Skeletal muscle tissue (tissue), 4 donors: ENCODE data around the gene TNFRSF25. TPM values are rescaled to one million over a fixed set of nuclear protein-coding genes. Genes with fewer than 3 reads are reported as not detected.

Experiments
- H3K27ac ChIP-seq: one replicate; pipeline ENCODE4 v1.7.0; 2013; ENCODE audit warnings: mild to moderate bottlenecking, low read depth, low read length, inconsistent platforms
- H3K27me3 ChIP-seq, 3 donors: one replicate each; pipeline ENCODE4 v1.7.0; 2013; ENCODE audit warnings: low read length in 3 of 3; ENCODE audit not compliant: control insufficient read depth in 3 of 3, insufficient read depth in 3 of 3
- H3K36me3 ChIP-seq, 3 donors: one replicate each; pipeline ENCODE4 v1.7.0; 2013; ENCODE audit warnings: low read length in 3 of 3; ENCODE audit not compliant: control insufficient read depth in 3 of 3, insufficient read depth in 3 of 3
- H3K4me1 ChIP-seq, 3 donors: one replicate each; pipeline ENCODE4 v1.7.0; 2013; ENCODE audit warnings: low read length in 3 of 3, mild to moderate bottlenecking in 3 of 3; ENCODE audit not compliant: control insufficient read depth in 3 of 3, insufficient read depth in 3 of 3
- H3K4me3 ChIP-seq, 3 donors: one replicate each; pipeline ENCODE4 v1.7.0; 2013; ENCODE audit warnings: low read length in 3 of 3
- H3K9ac ChIP-seq, 3 donors: one replicate each; pipeline ENCODE4 v1.7.0; 2013; ENCODE audit warnings: low read length in 3 of 3, mild to moderate bottlenecking in 3 of 3, moderate library complexity in 2 of 3, low read depth in 1 of 3
- H3K9me3 ChIP-seq, 3 donors: one replicate each; pipeline ENCODE4 v1.7.0; 2013; ENCODE audit warnings: low read length in 3 of 3; ENCODE audit not compliant: control insufficient read depth in 3 of 3
- total RNA-seq: library from RNA; depleted of rRNA; stranded (reverse); fragments of >200 nt; gene quantifications from one replicate; pipeline ENCODE4 v1.2.3, GENCODE V29; 2014
- donor health status: Osteomylitis.

The TNFRSF25 gene
- total RNA-seq, 1 donor from 2014 or later, result 3.7 TPM

DNA sequence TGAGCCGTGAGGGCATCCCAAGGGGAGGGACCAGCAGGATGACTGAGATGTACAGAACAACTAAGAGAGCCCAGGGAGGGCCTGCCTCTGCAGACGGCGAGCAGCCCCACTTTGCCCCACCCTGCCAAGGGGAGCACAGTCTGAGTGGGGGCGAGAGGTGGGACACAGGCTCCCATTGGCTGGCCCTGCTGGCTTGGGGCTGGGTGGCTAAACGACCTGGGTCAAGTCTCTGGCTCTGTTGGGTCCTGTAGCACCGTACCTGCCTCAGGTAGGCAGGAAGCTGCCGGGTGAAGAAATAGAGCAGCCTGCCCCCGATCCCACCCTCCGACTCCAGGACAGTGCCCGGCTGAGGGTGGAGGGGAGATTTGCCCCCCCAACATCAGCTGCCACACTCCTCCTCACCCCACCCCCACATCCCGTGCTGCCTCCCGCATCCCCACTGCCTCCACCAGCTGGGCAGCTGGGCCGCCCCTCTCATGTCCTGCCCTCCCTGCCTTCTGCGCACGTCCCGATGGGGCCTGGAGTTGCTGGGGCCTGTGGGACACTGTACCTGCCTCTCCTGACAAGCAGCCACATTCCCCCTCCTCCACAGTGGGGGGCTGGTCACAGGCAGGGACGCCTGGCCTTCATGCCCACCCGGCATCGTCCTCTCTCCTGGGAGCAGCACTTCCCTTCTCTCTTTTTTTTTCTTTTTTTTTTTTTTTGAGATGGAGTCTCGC lies 38.1 kb upstream of the TNFRSF25 start:
- Histone ChIP-seq H3K9ac (no peak overlapping the region), H3K4me3 (no peak overlapping the region), H3K36me3 (no peaks in the 10 kb centered on the region), H3K4me1 (peaks cover 34 to 39% (median 35%) of the 10 kb centered on the region in 3 donors), H3K27ac (no peak overlapping the region), H3K9me3 (no peaks in the 10 kb centered on the region), H3K27me3 (peaks cover 0 to 13% (median 4%) of the 10 kb centered on the region in 3 donors)

DNA sequence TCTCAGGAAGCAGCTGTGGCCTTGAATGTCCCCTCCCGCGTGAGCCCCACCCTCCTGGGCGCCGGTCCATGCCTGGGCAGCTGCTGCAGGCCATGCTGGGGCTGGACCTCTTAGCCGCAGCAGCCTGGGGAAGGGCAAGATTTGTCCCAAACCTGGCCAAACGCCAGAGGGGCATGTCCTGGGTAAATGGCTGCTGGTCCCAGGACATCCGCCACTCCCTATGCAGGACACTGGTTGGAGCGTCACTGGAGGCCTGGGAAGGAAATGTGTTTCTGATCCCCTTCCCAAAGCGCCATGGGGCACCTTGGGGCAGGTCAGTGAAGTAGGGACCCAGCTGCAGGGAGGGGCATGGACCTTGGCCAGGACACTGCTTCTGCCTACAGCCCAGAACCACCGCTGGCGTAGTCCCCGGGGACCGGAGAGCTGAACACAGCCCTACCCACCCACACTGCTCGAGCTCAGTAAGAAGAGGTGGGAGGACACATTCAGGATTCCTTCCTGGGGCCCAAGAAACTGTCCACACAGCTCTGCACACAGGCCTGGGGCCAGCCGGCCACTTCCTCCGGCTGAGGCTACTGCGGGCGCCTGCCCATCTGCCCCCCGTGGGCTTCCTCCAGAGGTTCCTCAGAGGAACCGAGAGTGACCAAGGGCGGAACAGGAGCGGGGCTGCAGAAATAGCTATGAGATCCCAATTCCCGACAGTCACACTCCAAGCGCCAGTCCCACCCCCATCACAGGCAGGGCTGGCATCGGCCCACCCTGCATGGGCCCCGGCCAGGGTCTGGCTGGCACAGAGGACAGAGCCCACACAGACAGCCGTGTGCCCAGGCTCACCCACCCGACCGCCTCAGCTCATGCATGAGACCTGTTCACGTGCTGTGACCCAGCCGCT lies 36.3 kb upstream of the TNFRSF25 start:
- no peaks in the 10 kb centered on the region for H3K9me3 ChIP-seq
- H3K27ac ChIP-seq, result no peak overlapping the region
- no peaks in the 10 kb centered on the region for H3K36me3 ChIP-seq
- H3K4me1 ChIP-seq, result peaks cover 27 to 37% (median 31%) of the 10 kb centered on the region in 3 donors
- peaks cover 3 to 21% (median 11%) of the 10 kb centered on the region in 3 donors for H3K27me3 ChIP-seq
- H3K4me3 ChIP-seq, result no peak overlapping the region
- no peak overlapping the region for H3K9ac ChIP-seq

DNA sequence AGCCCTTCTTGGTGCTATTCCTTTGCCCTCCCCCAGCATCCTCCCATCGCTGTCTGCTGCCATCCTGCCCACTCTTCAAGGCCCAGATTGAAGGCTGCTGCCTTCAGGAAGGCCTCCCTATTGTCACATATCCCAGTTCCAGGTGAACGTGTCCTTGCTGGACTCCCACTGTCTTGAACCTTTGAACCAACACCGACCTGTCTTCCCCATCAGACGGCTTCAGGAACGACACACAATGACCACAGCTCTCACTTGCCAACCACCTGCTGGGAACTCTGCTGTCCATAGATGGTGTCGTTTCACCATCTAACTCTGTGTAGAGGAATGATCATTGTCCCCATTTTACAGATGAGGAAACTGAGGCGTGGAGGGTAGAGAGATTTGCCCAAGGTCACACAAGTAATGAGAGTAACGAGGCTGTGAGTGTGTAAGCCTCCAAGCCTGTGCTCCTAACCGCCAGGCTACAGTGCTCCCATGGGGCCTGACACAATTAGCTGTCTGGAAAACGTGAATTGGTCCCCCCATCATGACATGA lies 35.4 kb upstream of the TNFRSF25 start:
- no peak overlapping the region for H3K4me3 ChIP-seq
- H3K27ac ChIP-seq, result no peak overlapping the region
- no peaks in the 10 kb centered on the region for H3K36me3 ChIP-seq
- H3K27me3 ChIP-seq, result peaks cover 3 to 21% (median 16%) of the 10 kb centered on the region in 3 donors
- no peak overlapping the region for H3K9ac ChIP-seq
- peaks cover 28 to 41% (median 31%) of the 10 kb centered on the region in 3 donors for H3K4me1 ChIP-seq
- no peaks in the 10 kb centered on the region for H3K9me3 ChIP-seq

DNA sequence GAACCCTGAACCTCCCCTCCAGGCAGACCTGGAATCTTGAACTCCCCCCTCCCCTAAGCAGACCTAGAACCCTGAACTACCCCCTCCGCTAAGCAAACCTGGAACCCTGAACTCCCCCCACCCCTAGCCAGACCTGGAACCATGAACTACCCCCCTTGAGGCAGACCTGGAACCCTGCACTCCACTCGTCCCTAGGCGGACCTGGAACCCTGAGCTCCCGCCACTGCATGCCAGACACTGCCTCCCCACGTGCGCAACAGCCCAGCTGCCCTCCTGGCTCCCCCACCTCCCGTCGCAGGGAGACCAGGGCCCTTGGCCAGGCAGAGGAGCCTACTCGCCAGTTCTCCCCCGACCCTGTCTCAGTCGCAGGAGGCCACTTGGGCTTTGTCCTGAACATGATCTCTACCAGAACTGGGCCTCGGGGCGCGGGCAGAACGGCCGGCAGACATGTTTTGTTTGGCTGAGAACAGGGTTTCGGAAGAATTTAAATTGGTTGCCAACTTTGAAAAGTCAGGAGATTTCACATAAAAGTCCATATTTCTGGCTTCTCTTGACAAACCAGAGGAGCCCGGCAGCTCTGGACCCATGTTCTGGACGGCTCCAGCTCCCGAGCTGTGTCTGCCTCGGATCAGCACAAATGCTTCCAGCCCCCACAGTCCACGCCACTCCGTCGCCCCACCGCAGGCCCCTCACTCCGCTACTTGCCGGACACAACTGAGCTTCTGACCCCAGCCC lies 34.7 kb upstream of the TNFRSF25 start:
- H3K4me1 ChIP-seq, result peaks cover 28 to 41% (median 31%) of the 10 kb centered on the region in 3 donors
- H3K4me3 ChIP-seq, result no peak overlapping the region
- peaks cover 7 to 28% (median 17%) of the 10 kb centered on the region in 3 donors for H3K27me3 ChIP-seq
- H3K9ac ChIP-seq, result no peak overlapping the region
- no peaks in the 10 kb centered on the region for H3K9me3 ChIP-seq
- H3K36me3 ChIP-seq, result no peaks in the 10 kb centered on the region
- no peak overlapping the region for H3K27ac ChIP-seq

DNA sequence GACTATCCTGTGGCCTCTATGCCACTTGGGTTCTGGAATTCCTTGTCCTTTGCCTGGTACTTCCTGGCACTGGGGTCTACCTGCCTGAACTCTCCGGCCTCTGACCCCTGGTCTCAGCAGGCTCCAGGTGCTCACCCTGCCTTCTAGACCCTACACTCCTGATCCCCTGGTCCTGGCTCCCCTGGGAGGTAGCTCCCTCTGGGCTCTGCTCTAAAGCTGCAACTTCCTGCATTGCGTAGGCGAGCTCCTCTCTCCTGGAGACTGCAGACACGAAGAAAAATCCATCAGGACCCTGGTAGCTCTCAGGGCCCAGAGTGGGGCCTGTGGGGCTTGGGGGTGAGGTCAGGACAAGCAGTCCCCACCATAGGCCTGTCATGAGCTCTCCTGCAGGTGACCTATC lies 33.3 kb upstream of the TNFRSF25 start:
- Histone ChIP-seq H3K4me1 (peaks cover 28 to 41% (median 31%) of the 10 kb centered on the region in 3 donors), H3K9ac (no peak overlapping the region), H3K27ac (no peak overlapping the region), H3K4me3 (no peak overlapping the region), H3K36me3 (no peaks in the 10 kb centered on the region), H3K9me3 (no peaks in the 10 kb centered on the region), H3K27me3 (peaks cover 7 to 31% (median 17%) of the 10 kb centered on the region in 3 donors)

DNA sequence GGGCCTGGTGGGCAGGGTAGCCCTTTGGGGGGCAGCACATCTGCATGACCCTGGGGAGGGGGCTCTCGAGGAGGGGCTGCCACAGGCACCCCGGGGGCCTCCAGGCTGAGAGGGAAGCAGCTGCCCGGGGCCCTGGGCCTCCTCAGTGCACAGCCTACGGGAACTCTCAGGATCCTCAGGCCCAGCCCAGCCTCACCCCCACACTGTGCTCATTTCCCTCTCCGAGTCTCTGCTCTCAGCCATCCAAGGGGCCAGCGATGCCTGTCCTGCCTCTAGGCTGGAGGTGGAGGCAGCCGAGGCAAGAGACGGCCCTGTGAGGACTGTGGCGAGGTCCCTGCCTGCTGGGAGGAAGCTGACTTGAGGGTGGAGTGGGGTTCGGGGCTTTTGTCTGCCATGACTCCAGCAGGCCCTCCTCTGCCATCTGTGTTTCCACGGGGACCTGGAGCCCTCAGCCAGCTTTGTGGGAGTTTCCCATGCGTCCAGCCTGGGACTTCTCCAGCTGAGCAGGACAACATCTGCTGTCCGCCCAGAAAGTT lies 32.7 kb upstream of the TNFRSF25 start:
- H3K4me3 ChIP-seq, result no peak overlapping the region
- peaks cover 28 to 41% (median 31%) of the 10 kb centered on the region in 3 donors for H3K4me1 ChIP-seq
- no peak overlapping the region for H3K27ac ChIP-seq
- no peaks in the 10 kb centered on the region for H3K9me3 ChIP-seq
- H3K9ac ChIP-seq, result no peak overlapping the region
- H3K27me3 ChIP-seq, result peaks cover 7 to 31% (median 17%) of the 10 kb centered on the region in 3 donors
- no peaks in the 10 kb centered on the region for H3K36me3 ChIP-seq

DNA sequence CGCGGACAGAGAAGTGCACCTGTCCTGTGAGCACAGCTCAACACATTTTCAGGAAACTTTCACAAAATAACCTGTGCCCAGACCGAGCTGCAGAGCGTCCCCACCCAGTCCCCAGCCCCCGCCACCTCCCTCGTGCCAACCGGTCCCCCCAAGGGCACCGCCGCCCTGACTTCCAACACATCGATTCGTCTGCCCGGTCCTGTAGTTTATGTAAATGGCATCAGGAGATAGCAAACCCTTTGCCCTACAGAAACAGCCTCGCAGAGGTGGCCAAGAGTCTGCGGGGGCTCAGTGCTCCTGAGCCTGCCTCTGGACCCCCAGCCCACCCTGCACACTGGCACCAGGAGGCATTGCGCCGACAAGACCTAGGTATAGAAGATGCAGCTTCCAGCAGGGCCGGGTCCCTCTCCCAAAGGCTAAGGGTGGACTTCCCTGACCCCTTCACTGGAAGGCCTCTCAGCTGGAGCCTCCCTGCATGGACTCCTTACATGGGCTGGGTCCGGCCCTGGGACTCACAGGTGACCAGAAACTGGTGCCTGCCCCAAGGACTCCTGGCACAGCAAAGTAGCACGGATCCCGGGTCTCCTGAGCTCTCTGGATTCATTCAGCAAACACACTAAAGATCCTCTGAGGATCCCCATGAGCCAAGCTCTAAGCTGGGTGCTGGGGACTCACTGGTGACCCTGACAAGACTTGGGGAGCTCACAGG lies 32.0 kb upstream of the TNFRSF25 start:
- peaks cover 28 to 45% (median 31%) of the 10 kb centered on the region in 3 donors for H3K4me1 ChIP-seq
- peak overlapping the region in 2 of 3 donors; percentile 33 to 69 for H3K9ac ChIP-seq
- H3K36me3 ChIP-seq, result no peaks in the 10 kb centered on the region
- peak overlapping the region; percentile 61 to 72 (median 68) for H3K4me3 ChIP-seq
- H3K27me3 ChIP-seq, result peaks cover 7 to 31% (median 17%) of the 10 kb centered on the region in 3 donors
- no peak overlapping the region for H3K27ac ChIP-seq
- no peaks in the 10 kb centered on the region for H3K9me3 ChIP-seq

DNA sequence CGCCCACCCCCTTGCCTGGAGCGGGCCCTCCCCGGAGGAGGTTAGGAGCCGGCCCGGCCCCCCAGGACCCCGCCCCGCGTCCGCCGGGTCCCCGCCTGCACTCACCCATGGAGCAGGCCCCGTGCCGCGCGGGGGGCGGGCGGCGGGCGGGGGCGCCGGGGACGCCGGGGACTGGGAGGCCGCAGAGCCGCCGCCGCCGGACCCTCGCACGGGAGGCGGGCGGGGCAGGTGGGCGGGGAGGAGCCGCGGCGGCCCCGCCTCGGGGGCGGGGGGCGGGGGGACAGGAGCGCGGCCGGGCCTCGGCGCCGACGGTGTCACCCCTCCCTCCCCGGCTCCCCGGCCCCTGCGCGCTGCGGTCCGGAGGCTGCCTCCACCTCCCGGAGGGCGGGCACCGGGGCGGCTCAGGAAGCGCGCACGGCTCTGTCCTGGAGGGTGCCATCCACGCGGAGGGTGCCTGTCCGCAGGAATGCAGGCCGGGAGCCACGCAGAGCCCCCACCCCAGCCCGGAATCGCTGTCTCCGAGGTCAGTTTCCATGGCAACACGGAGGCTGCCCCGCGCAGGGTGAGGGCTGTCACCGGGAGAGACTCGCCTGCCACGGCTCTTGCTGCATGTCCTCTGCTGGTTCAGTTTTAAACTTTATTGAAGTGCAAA lies 31.4 kb upstream of the TNFRSF25 start:
- Histone ChIP-seq H3K4me3 (peak overlapping the region; percentile 61 to 72 (median 68)), H3K36me3 (no peaks in the 10 kb centered on the region), H3K9ac (peak overlapping the region; percentile 32 to 69 (median 33)), H3K27me3 (peaks cover 7 to 31% (median 17%) of the 10 kb centered on the region in 3 donors), H3K4me1 (peaks cover 28 to 42% (median 30%) of the 10 kb centered on the region in 3 donors), H3K9me3 (no peaks in the 10 kb centered on the region), H3K27ac (no peak overlapping the region)
